Measurements from ENCODE around the gene MAT2A. TPM values are rescaled to one million over a fixed set of nuclear protein-coding genes. Genes with fewer than 3 reads are reported as not detected.

The MAT2A gene
- total RNA-seq, 4 donors from 2014 or later, result 153 to 234 (median 167) TPM

GRCh38 chr2:85578243-85579180 lies 39.5 kb downstream of the MAT2A start:
- no peaks in the 10 kb centered on the region for H3K9me3 ChIP-seq

GRCh38 chr2:85579266-85579935 lies 40.4 kb downstream of the MAT2A start:
- Histone ChIP-seq H3K4me1 (peaks cover 44% of the 10 kb centered on the region), H3K4me3 (peak overlapping the region; percentile 56)

More at GRCh38 chr2:85578243-85579180, 39.5 kb downstream of the MAT2A start:
- 30% methylated on average over 19 of the region's 19 CpGs for WGBS
- H3K27ac ChIP-seq, result peak overlapping the region; percentile 90
- H3K4me1 ChIP-seq, result peaks cover 35% of the 10 kb centered on the region
- peak in 1 of 2 donors; percentile 85 for DNase-seq (ENCODE audit: low spot score in 2 of 2)
- peak overlapping the region; percentile 56 for H3K4me3 ChIP-seq
- TF ChIP-seq EP300 (IDR thresholded peaks at IDR 0.05) (no peak), CTCF (IDR thresholded peaks at IDR 0.05) (no peak), POLR2AphosphoS5 (IDR thresholded peaks at IDR 0.05) (no peak), POLR2A (IDR thresholded peaks at IDR 0.05) (no peak)
- H3K27me3 ChIP-seq, result no peaks in the 10 kb centered on the region
- H3K36me3 ChIP-seq, result no peaks in the 10 kb centered on the region

DNA sequence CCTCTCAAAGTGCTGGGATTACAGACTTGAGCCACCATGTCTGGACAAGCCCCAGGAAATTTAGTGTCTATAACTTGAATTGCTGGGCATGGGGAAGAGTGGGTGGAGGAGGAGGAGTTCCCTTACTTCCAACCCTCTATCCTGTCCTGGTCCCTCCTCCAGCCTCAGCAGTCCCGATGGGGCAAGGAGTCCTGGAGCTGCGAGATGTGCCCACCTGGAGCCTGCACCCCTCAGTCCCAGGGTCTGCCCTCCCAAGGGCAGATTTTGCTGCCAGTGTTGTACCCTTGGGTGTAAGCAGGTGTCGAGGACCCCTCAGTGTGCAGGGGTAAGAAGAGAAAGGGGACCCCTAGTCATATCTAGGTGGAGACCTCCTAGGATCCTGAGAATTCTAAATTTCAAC lies 41.2 kb downstream of the MAT2A start:
- Histone ChIP-seq H3K27ac (peak overlapping the region; percentile 90), H3K4me1 (peaks cover 52% of the 10 kb centered on the region), H3K9me3 (no peaks in the 10 kb centered on the region), H3K27me3 (no peaks in the 10 kb centered on the region), H3K36me3 (no peaks in the 10 kb centered on the region), H3K4me3 (no peak overlapping the region)
- WGBS, result 77% methylated on average over 3 of the region's 3 CpGs
- TF ChIP-seq CTCF (IDR thresholded peaks at IDR 0.05) (no peak), POLR2A (IDR thresholded peaks at IDR 0.05) (no peak), POLR2AphosphoS5 (IDR thresholded peaks at IDR 0.05) (no peak), EP300 (IDR thresholded peaks at IDR 0.05) (no peak)
- DNase-seq (ENCODE audit: low spot score in 2 of 2), result no peak

More at GRCh38 chr2:85579266-85579935, 40.4 kb downstream of the MAT2A start:
- peak overlapping the region; percentile 90 for H3K27ac ChIP-seq
- H3K9me3 ChIP-seq, result no peaks in the 10 kb centered on the region
- no peaks in the 10 kb centered on the region for H3K27me3 ChIP-seq
- no peak for DNase-seq (ENCODE audit: low spot score in 2 of 2)
- H3K36me3 ChIP-seq, result no peaks in the 10 kb centered on the region
- TF ChIP-seq CTCF (IDR thresholded peaks at IDR 0.05) (no peak), POLR2AphosphoS5 (IDR thresholded peaks at IDR 0.05) (no peak), POLR2A (IDR thresholded peaks at IDR 0.05) (no peak), EP300 (IDR thresholded peaks at IDR 0.05) (no peak)
- 32% methylated on average over 6 of the region's 6 CpGs for WGBS

GRCh38 chr2:85582492-85582891 lies 43.5 kb downstream of the MAT2A start:
- Histone ChIP-seq H3K4me1 (peaks cover 62% of the 10 kb centered on the region), H3K27ac (no peak overlapping the region), H3K9me3 (no peaks in the 10 kb centered on the region), H3K4me3 (no peak overlapping the region), H3K36me3 (no peaks in the 10 kb centered on the region), H3K27me3 (no peaks in the 10 kb centered on the region)
- DNase-seq (ENCODE audit: low spot score in 2 of 2), result no peak
- 76% methylated on average over 1 of the region's 1 CpG for WGBS
- TF ChIP-seq CTCF (IDR thresholded peaks at IDR 0.05) (no peak), EP300 (IDR thresholded peaks at IDR 0.05) (no peak), POLR2AphosphoS5 (IDR thresholded peaks at IDR 0.05) (no peak), POLR2A (IDR thresholded peaks at IDR 0.05) (no peak)

All from suprapubic skin (tissue), 4 donors.